HEK293 (cell line): ENCODE results near the gene RBM20.
A peak's percentile ranks its signal among the peaks of the same experiment; 100 is the strongest.
"Not testable (repeated sequence)": the region's sequence is repeated elsewhere in the genome, so short reads cannot be mapped to it uniquely, and the experiment has no call there.

Experiments
- CTCF ChIA-PET: fragments of 350-600 bp; formaldehyde crosslinking; extraction: SDS; loops from one replicate; lab custom pipeline; 2021; ENCODE audit warnings: antibody characterized with exemption; lab: Yijun Ruan, JAX
- POLR2A ChIA-PET: fragments of 300-600 bp; formaldehyde crosslinking; extraction: SDS; loops from one replicate; lab custom pipeline; 2020; ENCODE audit warnings: antibody characterized with exemption, inconsistent platforms; lab: Yijun Ruan, JAX
- H3K27ac ChIP-seq: fragments of 200-500 bp; sonication (Bioruptor generic); 2 replicates; pipeline ENCODE4 v1.5.1; 2014; ENCODE audit warnings: low read depth, low read length, control low read depth, inconsistent platforms; ENCODE audit errors: extremely low read depth
- H3K36me3 ChIP-seq, 2 experiments: fragments of 200-500 bp in 1 of 2; sonication (Bioruptor generic) in 1 of 2; 1 replicate in 1 of 2; 2 replicates in 1 of 2; pipeline ENCODE4 v1.5.1; 2014 to 2017; ENCODE audit warnings: inconsistent platforms in 2 of 2, low read length in 2 of 2; ENCODE audit not compliant: control insufficient read depth in 2 of 2, insufficient read depth in 1 of 2
- H3K4me1 ChIP-seq: fragments of 200-500 bp; sonication (Bioruptor generic); 2 replicates; pipeline ENCODE4 v1.5.1; 2014; ENCODE audit warnings: mild to moderate bottlenecking, low read length, inconsistent platforms; ENCODE audit not compliant: control insufficient read depth, insufficient read depth
- H3K4me3 ChIP-seq: 2 replicates; pipeline ENCODE4 v1.5.1; 2011; ENCODE audit warnings: low read depth, mild to moderate bottlenecking, control low read depth, low read length, moderate library complexity
- H3K9me3 ChIP-seq: fragments of 200-500 bp; sonication (Bioruptor generic); 2 replicates; pipeline ENCODE4 v1.5.1; 2014; ENCODE audit warnings: low read depth, low read length, inconsistent platforms; ENCODE audit not compliant: control insufficient read depth, insufficient read depth
- GFI1B ChIP-seq: fragments of 450-650 bp; formaldehyde crosslinking; IDR thresholded peaks from 2 replicates; pipeline ENCODE4 v1.5.1; 2016; ENCODE audit warnings: missing biosample characterization, missing genetic modification characterization
- KLF10 ChIP-seq: fragments of 450-650 bp; IDR thresholded peaks from 2 replicates; pipeline ENCODE4 v1.5.1; 2018; ENCODE audit warnings: missing biosample characterization, mild to moderate bottlenecking, missing genetic modification characterization
- OSR2 ChIP-seq: fragments of 450-650 bp; formaldehyde crosslinking; IDR thresholded peaks from 2 replicates; pipeline ENCODE4 v1.5.1; 2016; ENCODE audit warnings: missing biosample characterization, missing genetic modification characterization
- SETDB1 ChIP-seq: IDR thresholded peaks from one replicate; pipeline ENCODE4 v1.6.1; 2017; ENCODE audit warnings: mild to moderate bottlenecking, low read length, moderate library complexity, mixed read lengths; ENCODE audit not compliant: insufficient read length
- SP7 ChIP-seq: fragments of 450-650 bp; formaldehyde crosslinking; IDR thresholded peaks from 2 replicates; pipeline ENCODE4 v1.5.1; 2016; ENCODE audit warnings: missing biosample characterization, missing genetic modification characterization
- ZNF433 ChIP-seq: fragments of 450-650 bp; formaldehyde crosslinking; IDR thresholded peaks from 2 replicates; pipeline ENCODE4 v1.5.1; 2016; ENCODE audit warnings: missing biosample characterization, missing genetic modification characterization, low read depth
- ZNF600 ChIP-seq: fragments of 450-650 bp; formaldehyde crosslinking; IDR thresholded peaks from 2 replicates; pipeline ENCODE4 v1.5.1; 2016; ENCODE audit warnings: missing biosample characterization, missing genetic modification characterization
- ZNF768 ChIP-seq: fragments of 450-650 bp; formaldehyde crosslinking; IDR thresholded peaks from 2 replicates; pipeline ENCODE4 v1.5.1; 2018; ENCODE audit warnings: missing biosample characterization, mild to moderate bottlenecking, missing genetic modification characterization
- TF ChIP-seq, protein P1 (sequence below): fragments of 450-650 bp; formaldehyde crosslinking; IDR thresholded peaks from 2 replicates; pipeline ENCODE4 v1.5.1; 2017; ENCODE audit warnings: missing biosample characterization, missing genetic modification characterization
- TF ChIP-seq, protein P2 (sequence below): fragments of 450-650 bp; formaldehyde crosslinking; IDR thresholded peaks from 2 replicates; pipeline ENCODE4 v1.5.1; 2017; ENCODE audit warnings: missing biosample characterization, missing genetic modification characterization
- TF ChIP-seq, protein P3 (sequence below): fragments of 450-650 bp; formaldehyde crosslinking; conservative IDR thresholded peaks from 2 replicates; pipeline ENCODE4 v1.5.1; 2016; ENCODE audit warnings: low read depth, missing biosample characterization, missing genetic modification characterization

Gene RBM20

DNA sequence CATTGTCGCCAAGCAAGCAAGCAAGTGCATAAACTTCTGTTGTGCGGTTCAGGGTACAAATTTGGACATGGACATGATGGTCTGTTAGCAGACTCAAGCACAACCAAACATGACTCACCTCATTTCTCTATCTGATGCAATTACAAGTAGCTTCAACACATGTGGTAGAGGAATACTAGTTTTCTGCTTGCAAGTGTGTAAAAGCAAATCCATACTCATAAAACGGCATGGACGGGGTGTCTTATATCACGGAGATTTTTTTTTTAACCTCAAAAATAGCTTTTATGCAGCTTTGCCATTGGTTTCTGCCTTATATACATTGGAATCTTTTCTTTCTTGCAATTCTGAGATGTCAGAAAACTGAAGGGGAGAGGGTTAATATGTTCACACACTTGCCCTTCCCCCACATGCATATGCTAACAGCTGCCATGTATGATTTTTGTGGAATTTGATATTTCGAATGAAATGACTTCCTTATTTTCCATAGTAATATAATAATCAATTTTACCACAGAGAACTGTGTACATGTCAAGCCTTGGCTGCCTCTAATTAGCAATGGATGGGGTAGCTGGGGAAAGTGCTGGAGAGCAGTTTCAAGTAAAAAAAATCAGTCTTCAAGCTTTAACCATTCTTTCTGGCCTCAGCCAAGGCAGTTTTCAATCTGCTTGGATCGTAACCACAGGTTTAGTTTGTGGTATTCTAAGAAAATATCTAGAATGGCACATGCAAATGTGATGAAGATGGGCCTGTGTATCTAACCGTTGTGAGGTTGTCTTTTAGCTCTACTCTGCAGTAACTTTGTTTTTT lies 121.6 kb downstream of the RBM20 start:
- POLR2A ChIA-PET = interaction anchor here (0.7 kb wide), 1 partner anchor 181 kb away, joined by 3 read pairs; no protein-coding TSS in a partner anchor
- Histone ChIP-seq H3K27ac (no peak overlapping the region), H3K4me1 (no peaks in the 10 kb centered on the region), H3K4me3 (no peak overlapping the region)
- CTCF ChIA-PET = interaction anchor here (0.5 to 1.2 kb wide), 4 partner anchors 12 to 169 kb away, joined by 3 to 8 read pairs (median 4); no protein-coding TSS in a partner anchor
- TF ChIP-seq ZNF600 (tag by site-specific recombination) (peak; percentile 30; the same call in 1 of the 2 replicates), SP7 (tag by site-specific recombination) (no peak), OSR2 (tag by site-specific recombination) (peak; percentile 7; the same call in 1 of the 2 replicates), ZNF433 (no peak), SETDB1 (peak; percentile 70), KLF10 (no peak), ZNF768 (tag by site-specific recombination) (no peak)
- TF ChIP-seq, protein P1, sequence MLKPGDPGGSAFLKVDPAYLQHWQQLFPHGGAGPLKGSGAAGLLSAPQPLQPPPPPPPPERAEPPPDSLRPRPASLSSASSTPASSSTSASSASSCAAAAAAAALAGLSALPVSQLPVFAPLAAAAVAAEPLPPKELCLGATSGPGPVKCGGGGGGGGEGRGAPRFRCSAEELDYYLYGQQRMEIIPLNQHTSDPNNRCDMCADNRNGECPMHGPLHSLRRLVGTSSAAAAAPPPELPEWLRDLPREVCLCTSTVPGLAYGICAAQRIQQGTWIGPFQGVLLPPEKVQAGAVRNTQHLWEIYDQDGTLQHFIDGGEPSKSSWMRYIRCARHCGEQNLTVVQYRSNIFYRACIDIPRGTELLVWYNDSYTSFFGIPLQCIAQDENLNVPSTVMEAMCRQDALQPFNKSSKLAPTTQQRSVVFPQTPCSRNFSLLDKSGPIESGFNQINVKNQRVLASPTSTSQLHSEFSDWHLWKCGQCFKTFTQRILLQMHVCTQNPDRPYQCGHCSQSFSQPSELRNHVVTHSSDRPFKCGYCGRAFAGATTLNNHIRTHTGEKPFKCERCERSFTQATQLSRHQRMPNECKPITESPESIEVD (tag by site-specific recombination) = peak; percentile 80
- TF ChIP-seq, protein P2, sequence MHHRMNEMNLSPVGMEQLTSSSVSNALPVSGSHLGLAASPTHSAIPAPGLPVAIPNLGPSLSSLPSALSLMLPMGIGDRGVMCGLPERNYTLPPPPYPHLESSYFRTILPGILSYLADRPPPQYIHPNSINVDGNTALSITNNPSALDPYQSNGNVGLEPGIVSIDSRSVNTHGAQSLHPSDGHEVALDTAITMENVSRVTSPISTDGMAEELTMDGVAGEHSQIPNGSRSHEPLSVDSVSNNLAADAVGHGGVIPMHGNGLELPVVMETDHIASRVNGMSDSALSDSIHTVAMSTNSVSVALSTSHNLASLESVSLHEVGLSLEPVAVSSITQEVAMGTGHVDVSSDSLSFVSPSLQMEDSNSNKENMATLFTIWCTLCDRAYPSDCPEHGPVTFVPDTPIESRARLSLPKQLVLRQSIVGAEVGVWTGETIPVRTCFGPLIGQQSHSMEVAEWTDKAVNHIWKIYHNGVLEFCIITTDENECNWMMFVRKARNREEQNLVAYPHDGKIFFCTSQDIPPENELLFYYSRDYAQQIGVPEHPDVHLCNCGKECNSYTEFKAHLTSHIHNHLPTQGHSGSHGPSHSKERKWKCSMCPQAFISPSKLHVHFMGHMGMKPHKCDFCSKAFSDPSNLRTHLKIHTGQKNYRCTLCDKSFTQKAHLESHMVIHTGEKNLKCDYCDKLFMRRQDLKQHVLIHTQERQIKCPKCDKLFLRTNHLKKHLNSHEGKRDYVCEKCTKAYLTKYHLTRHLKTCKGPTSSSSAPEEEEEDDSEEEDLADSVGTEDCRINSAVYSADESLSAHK (tag by site-specific recombination) = peak; percentile 93
- TF ChIP-seq, protein P3, sequence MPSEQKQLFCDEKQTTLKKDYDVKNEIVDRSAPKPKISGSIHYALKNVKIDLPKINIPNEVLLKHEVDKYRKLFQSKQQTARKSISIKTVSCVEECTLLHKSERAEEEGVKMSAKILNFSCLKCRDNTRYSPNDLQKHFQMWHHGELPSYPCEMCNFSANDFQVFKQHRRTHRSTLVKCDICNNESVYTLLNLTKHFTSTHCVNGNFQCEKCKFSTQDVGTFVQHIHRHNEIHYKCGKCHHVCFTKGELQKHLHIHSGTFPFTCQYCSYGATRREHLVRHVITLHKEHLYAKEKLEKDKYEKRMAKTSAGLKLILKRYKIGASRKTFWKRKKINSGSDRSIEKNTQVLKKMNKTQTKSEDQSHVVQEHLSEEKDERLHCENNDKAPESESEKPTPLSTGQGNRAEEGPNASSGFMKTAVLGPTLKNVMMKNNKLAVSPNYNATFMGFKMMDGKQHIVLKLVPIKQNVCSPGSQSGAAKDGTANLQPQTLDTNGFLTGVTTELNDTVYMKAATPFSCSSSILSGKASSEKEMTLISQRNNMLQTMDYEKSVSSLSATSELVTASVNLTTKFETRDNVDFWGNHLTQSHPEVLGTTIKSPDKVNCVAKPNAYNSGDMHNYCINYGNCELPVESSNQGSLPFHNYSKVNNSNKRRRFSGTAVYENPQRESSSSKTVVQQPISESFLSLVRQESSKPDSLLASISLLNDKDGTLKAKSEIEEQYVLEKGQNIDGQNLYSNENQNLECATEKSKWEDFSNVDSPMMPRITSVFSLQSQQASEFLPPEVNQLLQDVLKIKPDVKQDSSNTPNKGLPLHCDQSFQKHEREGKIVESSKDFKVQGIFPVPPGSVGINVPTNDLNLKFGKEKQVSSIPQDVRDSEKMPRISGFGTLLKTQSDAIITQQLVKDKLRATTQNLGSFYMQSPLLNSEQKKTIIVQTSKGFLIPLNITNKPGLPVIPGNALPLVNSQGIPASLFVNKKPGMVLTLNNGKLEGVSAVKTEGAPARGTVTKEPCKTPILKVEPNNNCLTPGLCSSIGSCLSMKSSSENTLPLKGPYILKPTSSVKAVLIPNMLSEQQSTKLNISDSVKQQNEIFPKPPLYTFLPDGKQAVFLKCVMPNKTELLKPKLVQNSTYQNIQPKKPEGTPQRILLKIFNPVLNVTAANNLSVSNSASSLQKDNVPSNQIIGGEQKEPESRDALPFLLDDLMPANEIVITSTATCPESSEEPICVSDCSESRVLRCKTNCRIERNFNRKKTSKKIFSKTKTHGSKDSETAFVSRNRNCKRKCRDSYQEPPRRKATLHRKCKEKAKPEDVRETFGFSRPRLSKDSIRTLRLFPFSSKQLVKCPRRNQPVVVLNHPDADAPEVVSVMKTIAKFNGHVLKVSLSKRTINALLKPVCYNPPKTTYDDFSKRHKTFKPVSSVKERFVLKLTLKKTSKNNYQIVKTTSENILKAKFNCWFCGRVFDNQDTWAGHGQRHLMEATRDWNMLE (tag by site-specific recombination) = 0 out of 2 replicates have a peak, but pooled peaks have one; percentile 32
- TF ChIP-seq, all 188 proteins: peak for 6
- no peaks in the 10 kb centered on the region for H3K36me3 ChIP-seq
- no peaks in the 10 kb centered on the region for H3K9me3 ChIP-seq

DNA sequence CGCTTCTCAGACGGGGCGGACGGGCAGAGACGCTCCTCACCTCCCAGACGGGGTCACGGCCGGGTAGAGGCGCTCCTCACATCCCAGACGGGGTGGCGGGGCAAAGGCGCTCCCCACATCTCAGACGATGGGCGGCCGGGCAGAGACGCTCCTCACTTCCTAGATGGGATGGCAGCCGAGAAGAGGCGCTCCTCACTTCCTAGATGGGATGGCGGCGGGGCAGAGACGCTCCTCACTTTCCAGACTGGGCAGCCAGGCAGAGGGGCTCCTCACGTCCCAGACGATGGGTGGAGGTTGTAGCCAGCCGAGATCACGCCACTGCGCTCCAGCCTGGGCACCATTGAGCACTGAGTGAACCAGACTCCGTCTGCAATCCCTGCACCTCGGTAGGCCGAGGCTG lies 123.5 kb downstream of the RBM20 start:
- POLR2A ChIA-PET, CTCF ChIA-PET: not testable (repeated sequence)

DNA sequence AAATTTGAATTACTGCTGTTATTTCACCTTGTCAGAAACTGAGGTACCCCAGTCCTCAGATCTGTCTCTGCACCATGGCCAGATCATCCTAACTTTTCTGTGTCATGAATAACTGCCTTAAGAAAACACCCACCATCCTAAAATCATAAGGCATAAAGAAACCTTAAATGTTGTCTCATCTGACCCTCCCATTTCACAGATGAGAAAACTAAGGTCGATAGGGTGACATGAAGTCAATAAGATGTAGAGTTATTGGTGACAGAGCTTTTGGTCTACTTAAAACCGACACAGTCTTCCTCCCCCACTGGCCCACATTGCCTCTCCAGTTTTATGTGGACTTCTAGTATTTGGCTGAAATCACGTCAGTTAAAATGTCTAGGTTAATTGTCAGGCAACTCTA lies 126.1 kb downstream of the RBM20 start:
- Histone ChIP-seq H3K27ac (no peak overlapping the region), H3K9me3 (no peaks in the 10 kb centered on the region), H3K4me3 (no peak overlapping the region), H3K36me3 (no peaks in the 10 kb centered on the region)
- CTCF ChIA-PET = no interaction called here
- TF ChIP-seq GFI1B (tag by site-specific recombination) = no peak
- TF ChIP-seq, all 188 proteins: peak for 0
- POLR2A ChIA-PET = no interaction called here
- peaks cover 10% of the 10 kb centered on the region; the same call in 1 of the 2 replicates for H3K4me1 ChIP-seq

More for the DNA sequence above, 123.5 kb downstream of the RBM20 start:
- H3K27ac ChIP-seq, H3K36me3 ChIP-seq, H3K4me3 ChIP-seq, H3K4me1 ChIP-seq, H3K9me3 ChIP-seq: not testable (repeated sequence)
